AG09319 (cell line): ENCODE results near the gene ELL.

Experiments used
- DNase-seq: peaks from one replicate; pipeline ENCODE4 v3.0.0-alpha.2; 2010; ENCODE audit warnings: low read depth; ENCODE audit errors: extremely low read depth
- CTCF ChIP-seq: IDR thresholded peaks from 2 replicates; pipeline ENCODE4 v1.5.1; 2011; ENCODE audit warnings: low read depth, mild to moderate bottlenecking, inconsistent platforms, low read length, moderate library complexity

Gene ELL

GRCh38 chr19:18476507-18477041 is 45.3 kb downstream of the ELL start:
- no peak for DNase-seq
- no peak for TF ChIP-seq CTCF

- TF ChIP-seq CTCF = no peak
- no peak for DNase-seq
Observed at GRCh38 chr19:18475762-18476331, 46.0 kb downstream of the ELL start.

- no peak for DNase-seq
- TF ChIP-seq CTCF = no peak
Observed at GRCh38 chr19:18475004-18475453, 46.8 kb downstream of the ELL start.

- no peak for TF ChIP-seq CTCF
- no peak for DNase-seq
Observed at GRCh38 chr19:18474366-18474887, 47.4 kb downstream of the ELL start.

GRCh38 chr19:18473706-18474087 is 48.2 kb downstream of the ELL start:
- no peak for DNase-seq
- TF ChIP-seq CTCF = no peak

- no peak for DNase-seq
- TF ChIP-seq CTCF = no peak
Observed at GRCh38 chr19:18473003-18473705, 48.7 kb downstream of the ELL start.

GRCh38 chr19:18470787-18471186 is 51.1 kb downstream of the ELL start:
- DNase-seq = no peak
- no peak for TF ChIP-seq CTCF
